ENCODE data around the gene SNAP29. TPM values are rescaled to one million over a fixed set of nuclear protein-coding genes. Genes with fewer than 3 reads are reported as not detected.

SNAP29 gene
- total RNA-seq, 1 experiment from 2014 or later = 23.9 TPM

DNA sequence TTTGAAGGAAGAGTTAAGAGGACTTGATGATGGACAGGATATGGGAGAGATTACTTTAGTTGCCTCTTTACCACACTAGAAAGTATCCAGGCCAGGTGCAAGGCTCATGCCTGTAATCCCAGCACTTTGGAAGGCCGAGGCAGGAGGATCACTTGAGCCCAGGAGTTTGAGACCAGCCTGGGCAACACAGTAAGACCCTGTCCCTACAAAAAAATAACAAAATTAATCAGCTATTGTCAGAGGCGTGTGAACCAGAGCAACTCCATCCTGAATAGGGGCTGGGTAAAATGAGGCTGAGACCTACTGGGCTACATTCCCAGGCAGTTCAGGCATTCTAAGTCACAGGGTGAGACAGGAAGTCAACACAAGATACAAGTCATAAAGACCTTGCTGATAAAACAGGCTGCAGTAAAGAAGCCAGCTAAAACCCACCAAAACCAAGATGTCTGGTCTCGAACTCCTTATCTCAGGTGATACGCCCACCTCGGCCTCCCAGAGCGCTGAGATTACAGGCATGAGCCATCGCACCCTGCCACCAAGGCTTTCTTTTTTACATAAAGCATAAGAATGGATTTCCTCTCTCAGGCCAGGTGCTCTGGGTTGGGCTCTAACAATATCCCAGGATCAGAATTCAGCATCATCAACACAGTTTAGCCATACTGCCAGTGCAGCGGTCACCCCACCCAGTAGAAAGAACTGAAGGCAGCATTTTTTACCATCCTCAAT, 18.0 kb upstream of the SNAP29 start:
- H3K4me1 ChIP-seq (ENCODE audit: insufficient read depth, low read length) = peaks cover 11% of the 10 kb centered on the region
- no peaks in the 10 kb centered on the region for H3K36me3 ChIP-seq (ENCODE audit: low read depth, low read length)
- no peaks in the 10 kb centered on the region for H3K27me3 ChIP-seq (ENCODE audit: low read length)
- no peak for DNase-seq
- intact Hi-C loops (cut with micrococcal nuclease) = no loop called here
- H3K27ac ChIP-seq (ENCODE audit: low read length) = no peak overlapping the region
- H3K79me2 ChIP-seq (ENCODE audit: low read length) = peaks cover 59% of the 10 kb centered on the region
- no peak for ATAC-seq
- H3K9ac ChIP-seq (ENCODE audit: low read length) = no peak overlapping the region
- no peaks in the 10 kb centered on the region for H3K9me3 ChIP-seq (ENCODE audit: low read length)
- no peak overlapping the region for H2AFZ ChIP-seq (ENCODE audit: low read length)
- no peaks in the 10 kb centered on the region for H3K9me2 ChIP-seq (replicated peaks; ENCODE audit: low read length)
- TF ChIP-seq EZH2phosphoT487 (IDR thresholded peaks at IDR 0.05; ENCODE audit: borderline replicate concordance, low read length) = no peak
- TF ChIP-seq, protein P1, sequence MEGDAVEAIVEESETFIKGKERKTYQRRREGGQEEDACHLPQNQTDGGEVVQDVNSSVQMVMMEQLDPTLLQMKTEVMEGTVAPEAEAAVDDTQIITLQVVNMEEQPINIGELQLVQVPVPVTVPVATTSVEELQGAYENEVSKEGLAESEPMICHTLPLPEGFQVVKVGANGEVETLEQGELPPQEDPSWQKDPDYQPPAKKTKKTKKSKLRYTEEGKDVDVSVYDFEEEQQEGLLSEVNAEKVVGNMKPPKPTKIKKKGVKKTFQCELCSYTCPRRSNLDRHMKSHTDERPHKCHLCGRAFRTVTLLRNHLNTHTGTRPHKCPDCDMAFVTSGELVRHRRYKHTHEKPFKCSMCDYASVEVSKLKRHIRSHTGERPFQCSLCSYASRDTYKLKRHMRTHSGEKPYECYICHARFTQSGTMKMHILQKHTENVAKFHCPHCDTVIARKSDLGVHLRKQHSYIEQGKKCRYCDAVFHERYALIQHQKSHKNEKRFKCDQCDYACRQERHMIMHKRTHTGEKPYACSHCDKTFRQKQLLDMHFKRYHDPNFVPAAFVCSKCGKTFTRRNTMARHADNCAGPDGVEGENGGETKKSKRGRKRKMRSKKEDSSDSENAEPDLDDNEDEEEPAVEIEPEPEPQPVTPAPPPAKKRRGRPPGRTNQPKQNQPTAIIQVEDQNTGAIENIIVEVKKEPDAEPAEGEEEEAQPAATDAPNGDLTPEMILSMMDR (conservative IDR thresholded peaks at IDR 0.05; ENCODE audit: low read depth, low read length) = no peak
- no peak overlapping the region for H3K4me3 ChIP-seq (ENCODE audit: low read length)
- ChIA-PET POLR2A (ENCODE audit: unreplicated experiment) (no interaction called here), CTCF (no interaction called here)
- H3K4me2 ChIP-seq (ENCODE audit: low read length) = no peak overlapping the region
- H4K20me1 ChIP-seq (ENCODE audit: low read length) = no peaks in the 10 kb centered on the region
- no TSS peak for BruUV-seq (replicated peaks)
- no peaks in the 10 kb centered on the region for H3F3A ChIP-seq (ENCODE audit: low read length, unreplicated experiment)

DNA sequence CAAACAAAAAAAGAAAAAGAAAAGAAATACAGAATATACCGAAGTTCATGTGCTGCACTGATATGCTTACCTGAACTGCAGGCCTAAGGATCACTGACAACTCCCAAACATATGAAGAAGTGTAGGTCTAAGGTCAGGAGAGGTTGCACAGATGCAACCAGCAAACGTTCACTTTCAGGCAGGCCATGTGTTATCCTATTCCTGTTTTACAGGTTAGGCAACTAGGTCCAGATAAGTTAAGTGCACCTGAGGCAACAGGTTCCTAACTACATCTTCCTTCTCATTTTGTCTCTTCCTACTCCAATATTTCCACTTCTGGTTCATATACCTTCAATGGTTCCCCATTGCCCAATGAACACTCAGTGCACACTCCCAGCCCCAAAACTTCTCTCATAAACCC, 15.3 kb upstream of the SNAP29 start:
- peak; percentile 54 for DNase-seq
- ATAC-seq = no peak; the same call in 1 of the 2 replicates
- H3K9me2 ChIP-seq (replicated peaks; ENCODE audit: low read length) = no peaks in the 10 kb centered on the region
- no peak overlapping the region for H3K4me3 ChIP-seq (ENCODE audit: low read length)
- H3K9me3 ChIP-seq (ENCODE audit: low read length) = no peaks in the 10 kb centered on the region
- H3K4me2 ChIP-seq (ENCODE audit: low read length) = peak overlapping the region; percentile 29
- TF ChIP-seq EZH2phosphoT487 (IDR thresholded peaks at IDR 0.05; ENCODE audit: borderline replicate concordance, low read length) (no peak), EZH2 (IDR thresholded peaks at IDR 0.05; ENCODE audit: low read length, unreplicated experiment) (no peak)
- TF ChIP-seq, protein P1 (conservative IDR thresholded peaks at IDR 0.05; ENCODE audit: low read depth, low read length) = no peak
- H3K9ac ChIP-seq (ENCODE audit: low read length) = no peak overlapping the region
- H3K27ac ChIP-seq (ENCODE audit: low read length) = no peak overlapping the region
- ChIA-PET POLR2A (ENCODE audit: unreplicated experiment) (no interaction called here), CTCF (no interaction called here)
- BruUV-seq (replicated peaks) = no TSS peak
- peaks cover 11% of the 10 kb centered on the region for H3K4me1 ChIP-seq (ENCODE audit: insufficient read depth, low read length)
- H3K36me3 ChIP-seq (ENCODE audit: low read depth, low read length) = no peaks in the 10 kb centered on the region
- intact Hi-C loops (cut with micrococcal nuclease) = no loop called here
- no peaks in the 10 kb centered on the region for H4K20me1 ChIP-seq (ENCODE audit: low read length)
- no peaks in the 10 kb centered on the region for H3K27me3 ChIP-seq (ENCODE audit: low read length)
- H2AFZ ChIP-seq (ENCODE audit: low read length) = no peak overlapping the region
- H3K79me2 ChIP-seq (ENCODE audit: low read length) = peaks cover 77% of the 10 kb centered on the region
- H3F3A ChIP-seq (ENCODE audit: low read length, unreplicated experiment) = no peaks in the 10 kb centered on the region

Measured in PC-3 (cell line).